ENCODE results near the gene SLC2A10.

The SLC2A10 gene

GRCh38 chr20:46681032-46681854, 28.2 kb upstream of the SLC2A10 start:
- DNase-seq (ENCODE audit: low spot score): peak; percentile 68
- TF ChIP-seq, protein P1, sequence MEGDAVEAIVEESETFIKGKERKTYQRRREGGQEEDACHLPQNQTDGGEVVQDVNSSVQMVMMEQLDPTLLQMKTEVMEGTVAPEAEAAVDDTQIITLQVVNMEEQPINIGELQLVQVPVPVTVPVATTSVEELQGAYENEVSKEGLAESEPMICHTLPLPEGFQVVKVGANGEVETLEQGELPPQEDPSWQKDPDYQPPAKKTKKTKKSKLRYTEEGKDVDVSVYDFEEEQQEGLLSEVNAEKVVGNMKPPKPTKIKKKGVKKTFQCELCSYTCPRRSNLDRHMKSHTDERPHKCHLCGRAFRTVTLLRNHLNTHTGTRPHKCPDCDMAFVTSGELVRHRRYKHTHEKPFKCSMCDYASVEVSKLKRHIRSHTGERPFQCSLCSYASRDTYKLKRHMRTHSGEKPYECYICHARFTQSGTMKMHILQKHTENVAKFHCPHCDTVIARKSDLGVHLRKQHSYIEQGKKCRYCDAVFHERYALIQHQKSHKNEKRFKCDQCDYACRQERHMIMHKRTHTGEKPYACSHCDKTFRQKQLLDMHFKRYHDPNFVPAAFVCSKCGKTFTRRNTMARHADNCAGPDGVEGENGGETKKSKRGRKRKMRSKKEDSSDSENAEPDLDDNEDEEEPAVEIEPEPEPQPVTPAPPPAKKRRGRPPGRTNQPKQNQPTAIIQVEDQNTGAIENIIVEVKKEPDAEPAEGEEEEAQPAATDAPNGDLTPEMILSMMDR (IDR thresholded peaks at IDR 0.05; ENCODE audit: extremely low read depth, insufficient read depth, missing control alignments): peak; percentile 85
- in situ Hi-C loops (cut with MboI; ENCODE audit: low pct_unique_long_range_greater_than_20kb, low sequenced_read_pairs, unreplicated experiment): loop anchor here (10.0 kb wide), 1 partner anchor 156 kb away; no protein-coding TSS in a partner anchor

DNA sequence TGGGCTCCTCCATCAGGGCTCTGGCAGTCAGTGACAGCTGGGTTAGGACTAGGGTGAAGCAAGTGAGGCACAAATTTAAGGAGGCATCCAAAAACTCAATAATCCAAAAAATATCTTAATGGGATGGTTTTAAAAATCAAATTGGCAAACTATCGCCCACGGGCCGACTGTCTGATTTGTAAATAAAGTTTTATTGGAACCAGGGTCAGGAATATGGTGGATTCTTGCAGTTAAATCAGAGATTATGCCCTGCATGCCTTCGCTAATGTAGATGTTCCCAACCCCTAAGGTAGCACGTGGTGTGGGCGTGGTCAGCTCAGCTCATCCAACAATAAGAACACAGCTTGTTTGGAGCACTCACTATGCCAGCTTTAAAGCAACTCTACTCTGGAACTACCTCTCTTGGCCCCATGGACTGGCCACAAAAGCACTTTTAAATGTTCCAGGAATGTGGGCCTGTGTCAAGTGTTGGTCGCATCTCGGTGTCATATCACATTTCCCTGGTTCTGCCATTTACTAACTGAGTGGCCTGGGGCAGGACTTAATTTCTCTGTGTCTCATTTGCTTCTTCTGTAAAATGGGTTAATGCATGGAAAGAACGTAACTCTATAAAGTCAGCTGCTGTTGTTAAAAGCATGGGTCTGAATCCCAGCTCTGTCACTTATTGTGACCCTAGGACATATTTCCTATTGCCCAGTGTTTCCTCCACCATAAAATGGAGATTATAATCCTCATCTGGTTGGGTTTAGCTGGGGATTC, 27.2 kb upstream of the SLC2A10 start:
- TF ChIP-seq, protein P1 (IDR thresholded peaks at IDR 0.05; ENCODE audit: extremely low read depth, insufficient read depth, missing control alignments): no peak
- DNase-seq (ENCODE audit: low spot score): no peak
- in situ Hi-C loops (cut with MboI; ENCODE audit: low pct_unique_long_range_greater_than_20kb, low sequenced_read_pairs, unreplicated experiment): loop anchor here (10.0 kb wide), 1 partner anchor 157 kb away; no protein-coding TSS in a partner anchor

- in situ Hi-C loops (cut with MboI; ENCODE audit: low pct_unique_long_range_greater_than_20kb, low sequenced_read_pairs, unreplicated experiment): loop anchor here (10.0 kb wide), 1 partner anchor 158 kb away; no protein-coding TSS in a partner anchor
- TF ChIP-seq, protein P1 (IDR thresholded peaks at IDR 0.05; ENCODE audit: extremely low read depth, insufficient read depth, missing control alignments): no peak
- no peak for DNase-seq (ENCODE audit: low spot score)
Observed at GRCh38 chr20:46683011-46683667, 26.3 kb upstream of the SLC2A10 start.

DNA sequence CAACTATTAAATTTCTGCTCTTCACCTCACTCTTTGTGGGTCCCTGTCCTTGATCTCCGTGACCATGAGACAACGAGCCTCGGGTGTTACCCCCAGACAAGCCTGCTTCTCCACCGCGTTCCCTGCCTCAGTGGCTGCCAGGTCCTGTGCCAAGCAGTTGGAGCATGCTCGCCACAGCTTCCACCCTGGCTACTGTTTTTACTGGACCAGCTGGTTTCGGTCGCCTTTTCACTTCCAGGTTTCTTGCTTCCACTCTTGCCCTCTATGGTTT, 25.8 kb upstream of the SLC2A10 start:
- in situ Hi-C loops (cut with MboI; ENCODE audit: low pct_unique_long_range_greater_than_20kb, low sequenced_read_pairs, unreplicated experiment): loop anchor here (10.0 kb wide), 1 partner anchor 159 kb away; no protein-coding TSS in a partner anchor
- TF ChIP-seq, protein P1 (IDR thresholded peaks at IDR 0.05; ENCODE audit: extremely low read depth, insufficient read depth, missing control alignments): no peak
- no peak for DNase-seq (ENCODE audit: low spot score)

GRCh38 chr20:46683939-46684750, 25.3 kb upstream of the SLC2A10 start:
- no peak for DNase-seq (ENCODE audit: low spot score)

More at GRCh38 chr20:46683939-46684750, 25.3 kb upstream of the SLC2A10 start:
- TF ChIP-seq, protein P1 (IDR thresholded peaks at IDR 0.05; ENCODE audit: extremely low read depth, insufficient read depth, missing control alignments): no peak
- in situ Hi-C loops (cut with MboI; ENCODE audit: low pct_unique_long_range_greater_than_20kb, low sequenced_read_pairs, unreplicated experiment): loop anchor here (10.0 kb wide), 1 partner anchor 159 kb away; no protein-coding TSS in a partner anchor
